ENCODE results near the gene CES4A.
"Not testable (repeated sequence)": the region's sequence is repeated elsewhere in the genome, so short reads cannot be mapped to it uniquely, and the experiment has no call there.

Gene CES4A

DNA sequence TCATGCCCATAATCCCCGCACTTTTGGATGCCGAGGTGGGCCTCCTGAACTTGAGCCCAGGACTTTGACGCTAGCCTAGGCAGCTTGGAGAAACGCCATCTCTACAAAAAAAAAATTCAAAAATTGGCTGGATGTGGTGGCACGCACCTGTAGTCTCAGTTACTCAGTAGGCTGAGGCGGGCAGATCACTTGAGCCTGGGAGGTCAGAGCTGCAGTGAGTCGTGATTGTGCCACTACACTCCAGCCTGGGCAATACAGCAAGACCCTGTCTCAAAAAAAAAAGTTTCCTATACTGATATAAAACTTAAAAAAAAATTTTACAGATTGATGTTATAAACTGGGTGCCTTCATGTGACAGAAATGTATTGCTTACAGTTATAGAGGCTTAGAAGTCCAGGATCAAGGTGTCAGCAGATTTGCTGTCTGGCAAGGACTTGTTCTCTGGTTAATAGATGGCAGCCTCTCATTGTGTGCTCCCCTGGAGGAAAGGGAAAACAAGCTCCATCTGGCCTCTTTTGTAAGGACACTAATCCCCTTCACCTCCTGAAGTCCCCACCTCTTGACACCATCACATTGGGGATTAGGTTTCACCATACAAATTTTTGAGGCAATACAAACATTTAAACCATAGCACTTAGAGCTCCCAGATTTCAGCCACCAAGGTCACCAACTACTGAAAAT is 35.8 kb upstream of the CES4A start:
- TF ChIP-seq CTCF (conservative IDR thresholded peaks at IDR 0.05; ENCODE audit: low read length), result no peak
- no peak for TF ChIP-seq EZH2phosphoT487 (IDR thresholded peaks at IDR 0.05; ENCODE audit: borderline replicate concordance)
- Histone ChIP-seq H3K9ac (ENCODE audit: low read depth, low read length, poor library complexity, severe bottlenecking) (no peak overlapping the region), H3K4me3 (ENCODE audit: low read length, poor library complexity, severe bottlenecking) (no peak overlapping the region), H4K20me1 (ENCODE audit: insufficient read depth, low read length, poor library complexity, severe bottlenecking) (no peaks in the 10 kb centered on the region), H3K9me2 (replicated peaks; ENCODE audit: low read depth, low read length) (no peaks in the 10 kb centered on the region), H3F3A (ENCODE audit: low read depth) (no peaks in the 10 kb centered on the region), H2AFZ (ENCODE audit: low read length) (no peak overlapping the region), H3K4me2 (ENCODE audit: low read depth, low read length, poor library complexity, severe bottlenecking) (no peak overlapping the region), H3K4me1 (ENCODE audit: insufficient read depth, low read length, poor library complexity, severe bottlenecking) (no peaks in the 10 kb centered on the region), H3K27me3 (ENCODE audit: insufficient read depth, low read length, poor library complexity, severe bottlenecking) (no peaks in the 10 kb centered on the region), H3K79me2 (ENCODE audit: insufficient read depth, low read length) (no peaks in the 10 kb centered on the region), H3K36me3 (ENCODE audit: insufficient read depth, low read length) (no peaks in the 10 kb centered on the region), H3K9me3 (ENCODE audit: insufficient read depth, low read depth, low read length) (no peaks in the 10 kb centered on the region)

DNA sequence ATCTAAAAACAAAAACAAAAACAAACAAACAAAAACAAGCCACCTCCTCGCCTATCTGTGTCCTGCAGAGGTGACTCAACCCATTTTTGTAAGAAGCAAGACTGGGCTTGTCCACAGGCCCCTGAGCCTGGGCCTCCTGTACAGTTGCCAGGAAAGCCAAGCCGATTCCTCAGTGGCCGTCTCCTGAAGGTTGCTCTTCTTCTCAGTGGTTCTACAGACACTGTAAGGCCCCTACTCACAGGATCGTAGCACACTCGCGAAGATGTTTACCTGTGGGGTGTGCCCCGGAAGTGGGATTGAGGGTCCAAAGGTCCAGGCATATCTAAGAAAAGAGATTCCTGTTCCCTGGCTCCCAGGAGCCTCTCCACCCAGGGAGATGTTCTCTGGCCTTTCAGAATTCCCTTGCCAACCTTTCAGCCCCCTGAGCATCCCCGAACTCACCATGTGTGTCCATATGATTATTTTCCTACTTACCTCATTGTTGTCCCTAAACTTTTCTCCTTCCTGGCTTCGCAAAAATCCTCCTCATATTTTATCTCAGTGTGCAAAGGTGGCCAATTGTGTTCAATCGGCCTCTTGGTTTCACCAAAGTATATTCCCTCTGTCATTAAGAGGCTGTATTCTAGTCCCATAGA is 34.8 kb upstream of the CES4A start:
- no peaks in the 10 kb centered on the region for H3K9me2 ChIP-seq (replicated peaks; ENCODE audit: low read depth, low read length)
- no peaks in the 10 kb centered on the region for H3K27me3 ChIP-seq (ENCODE audit: insufficient read depth, low read length, poor library complexity, severe bottlenecking)
- no peaks in the 10 kb centered on the region for H3K9me3 ChIP-seq (ENCODE audit: insufficient read depth, low read depth, low read length)
- no peak overlapping the region for H3K9ac ChIP-seq (ENCODE audit: low read depth, low read length, poor library complexity, severe bottlenecking)
- no peak for TF ChIP-seq CTCF (conservative IDR thresholded peaks at IDR 0.05; ENCODE audit: low read length)
- H3K79me2 ChIP-seq (ENCODE audit: insufficient read depth, low read length), result no peaks in the 10 kb centered on the region
- no peaks in the 10 kb centered on the region for H3F3A ChIP-seq (ENCODE audit: low read depth)
- no peaks in the 10 kb centered on the region for H4K20me1 ChIP-seq (ENCODE audit: insufficient read depth, low read length, poor library complexity, severe bottlenecking)
- H3K36me3 ChIP-seq (ENCODE audit: insufficient read depth, low read length), result no peaks in the 10 kb centered on the region
- H3K4me2 ChIP-seq (ENCODE audit: low read depth, low read length, poor library complexity, severe bottlenecking), result no peak overlapping the region
- no peak overlapping the region for H3K4me3 ChIP-seq (ENCODE audit: low read length, poor library complexity, severe bottlenecking)
- peak overlapping the region; percentile 63; the same call in 1 of the 2 replicates for H2AFZ ChIP-seq (ENCODE audit: low read length)
- no peaks in the 10 kb centered on the region for H3K4me1 ChIP-seq (ENCODE audit: insufficient read depth, low read length, poor library complexity, severe bottlenecking)

GRCh38 chr16:66954097-66954659 is 34.2 kb upstream of the CES4A start:
- Histone ChIP-seq H3K4me2 (ENCODE audit: low read depth, low read length, poor library complexity, severe bottlenecking) (no peak overlapping the region), H3K27me3 (ENCODE audit: insufficient read depth, low read length, poor library complexity, severe bottlenecking) (no peaks in the 10 kb centered on the region), H3K9ac (ENCODE audit: low read depth, low read length, poor library complexity, severe bottlenecking) (no peak overlapping the region), H3K9me2 (replicated peaks; ENCODE audit: low read depth, low read length) (no peaks in the 10 kb centered on the region), H3K4me1 (ENCODE audit: insufficient read depth, low read length, poor library complexity, severe bottlenecking) (no peaks in the 10 kb centered on the region), H3K79me2 (ENCODE audit: insufficient read depth, low read length) (no peaks in the 10 kb centered on the region), H3F3A (ENCODE audit: low read depth) (no peaks in the 10 kb centered on the region), H3K36me3 (ENCODE audit: insufficient read depth, low read length) (no peaks in the 10 kb centered on the region), H3K4me3 (ENCODE audit: low read length, poor library complexity, severe bottlenecking) (no peak overlapping the region), H4K20me1 (ENCODE audit: insufficient read depth, low read length, poor library complexity, severe bottlenecking) (no peaks in the 10 kb centered on the region), H3K9me3 (ENCODE audit: insufficient read depth, low read depth, low read length) (no peaks in the 10 kb centered on the region), H2AFZ (ENCODE audit: low read length) (peak overlapping the region; percentile 63; the same call in 1 of the 2 replicates)
- TF ChIP-seq CTCF (conservative IDR thresholded peaks at IDR 0.05; ENCODE audit: low read length) (peak; percentile 87), EZH2phosphoT487 (IDR thresholded peaks at IDR 0.05; ENCODE audit: borderline replicate concordance) (no peak)

- H3K36me3 ChIP-seq (ENCODE audit: insufficient read depth, low read length); H2AFZ ChIP-seq (ENCODE audit: low read length); H4K20me1 ChIP-seq (ENCODE audit: insufficient read depth, low read length, poor library complexity, severe bottlenecking); H3K9me3 ChIP-seq (ENCODE audit: insufficient read depth, low read depth, low read length); H3K27me3 ChIP-seq (ENCODE audit: insufficient read depth, low read length, poor library complexity, severe bottlenecking); H3K4me3 ChIP-seq (ENCODE audit: low read length, poor library complexity, severe bottlenecking); H3K9ac ChIP-seq (ENCODE audit: low read depth, low read length, poor library complexity, severe bottlenecking); H3F3A ChIP-seq (ENCODE audit: low read depth); H3K9me2 ChIP-seq (replicated peaks; ENCODE audit: low read depth, low read length); H3K4me1 ChIP-seq (ENCODE audit: insufficient read depth, low read length, poor library complexity, severe bottlenecking); H3K79me2 ChIP-seq (ENCODE audit: insufficient read depth, low read length); H3K4me2 ChIP-seq (ENCODE audit: low read depth, low read length, poor library complexity, severe bottlenecking): not testable (repeated sequence)
Observed at GRCh38 chr16:66955363-66956153, 32.8 kb upstream of the CES4A start.

DNA sequence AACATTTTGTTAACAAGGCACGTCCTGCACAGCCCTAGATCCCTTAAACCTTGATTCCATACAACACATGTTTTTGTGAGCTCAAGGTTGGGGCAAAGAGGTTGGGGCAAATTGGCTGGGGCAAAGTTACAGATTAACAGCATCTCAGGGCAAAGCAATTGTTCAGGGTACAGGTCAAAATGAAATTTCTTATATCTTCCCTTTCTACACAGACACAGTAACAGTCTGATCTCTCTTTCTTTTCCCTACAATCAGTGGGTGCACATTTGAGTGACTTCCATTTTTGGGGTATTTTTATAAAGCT is 32.3 kb upstream of the CES4A start:
- not testable (repeated sequence) for H3F3A ChIP-seq (ENCODE audit: low read depth); H3K9me2 ChIP-seq (replicated peaks; ENCODE audit: low read depth, low read length); H3K9me3 ChIP-seq (ENCODE audit: insufficient read depth, low read depth, low read length); H2AFZ ChIP-seq (ENCODE audit: low read length); H3K4me2 ChIP-seq (ENCODE audit: low read depth, low read length, poor library complexity, severe bottlenecking); H3K36me3 ChIP-seq (ENCODE audit: insufficient read depth, low read length); H3K27me3 ChIP-seq (ENCODE audit: insufficient read depth, low read length, poor library complexity, severe bottlenecking); H3K4me1 ChIP-seq (ENCODE audit: insufficient read depth, low read length, poor library complexity, severe bottlenecking); H3K79me2 ChIP-seq (ENCODE audit: insufficient read depth, low read length); H3K9ac ChIP-seq (ENCODE audit: low read depth, low read length, poor library complexity, severe bottlenecking); H4K20me1 ChIP-seq (ENCODE audit: insufficient read depth, low read length, poor library complexity, severe bottlenecking); H3K4me3 ChIP-seq (ENCODE audit: low read length, poor library complexity, severe bottlenecking)

Measured in Loucy (cell line).